ENCODE data around the gene SAMD5.
"Not testable (repeated sequence)": the region's sequence is repeated elsewhere in the genome, so short reads cannot be mapped to it uniquely, and the experiment has no call there.

SAMD5 gene

DNA sequence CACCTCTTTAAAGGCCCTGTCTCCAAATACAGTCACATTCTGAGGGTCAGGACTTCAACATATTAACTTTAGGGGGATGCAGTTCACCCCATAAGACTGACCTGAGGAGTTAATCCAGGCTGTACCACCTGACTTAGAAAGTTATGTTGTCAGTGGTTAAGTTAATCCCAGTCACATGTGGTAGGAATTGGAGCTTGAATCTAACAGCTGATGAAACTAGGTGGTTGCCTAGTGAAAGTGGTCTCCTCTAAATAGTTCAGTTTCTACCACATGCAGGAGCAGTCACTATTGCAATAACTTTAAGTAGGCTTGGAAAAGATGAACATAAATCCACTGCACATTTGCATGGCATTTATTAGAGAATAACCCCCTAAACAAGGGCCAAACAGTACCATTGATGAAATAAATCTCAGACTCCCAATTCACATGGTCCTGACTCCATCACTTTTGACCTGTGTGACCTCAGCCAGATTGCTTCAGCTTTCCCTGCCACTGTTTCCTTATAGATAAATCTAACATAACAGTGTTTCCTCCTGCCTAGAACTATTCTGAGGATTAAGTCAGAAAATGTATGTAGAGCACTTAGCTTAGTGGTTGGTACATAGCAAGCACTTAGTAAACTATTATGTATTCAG lies 20.1 kb downstream of the SAMD5 start:
- DNase-seq = no peak

- no peak for DNase-seq
These were observed 21.9 kb downstream of the SAMD5 start for GRCh38 chr6:147530132-147531060.

GRCh38 chr6:147531321-147531720 lies 22.8 kb downstream of the SAMD5 start:
- DNase-seq = no peak

GRCh38 chr6:147534116-147534860 lies 25.8 kb downstream of the SAMD5 start:
- no peak for DNase-seq

GRCh38 chr6:147538821-147539220 lies 30.3 kb downstream of the SAMD5 start:
- no peak for DNase-seq

DNA sequence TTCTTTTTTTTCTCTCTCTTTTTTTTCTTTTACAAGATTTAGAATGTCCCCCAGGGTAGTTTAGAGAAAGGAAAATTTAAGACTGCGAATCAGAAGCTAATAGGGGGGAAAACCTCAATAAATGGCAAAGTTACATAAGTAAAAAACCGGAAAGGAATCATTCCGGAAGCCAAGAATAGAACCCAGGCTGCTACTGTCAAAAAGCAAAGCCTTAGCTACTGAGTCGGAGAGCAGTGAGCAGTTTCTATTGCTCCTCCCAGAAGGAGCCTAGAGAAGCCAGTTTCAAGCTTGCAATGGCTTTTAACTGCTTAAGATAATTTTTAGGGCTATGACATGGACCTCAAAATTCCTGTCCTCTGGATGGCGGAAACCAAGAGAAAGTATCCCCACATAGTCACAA lies 31.6 kb downstream of the SAMD5 start:
- no peak for DNase-seq

DNA sequence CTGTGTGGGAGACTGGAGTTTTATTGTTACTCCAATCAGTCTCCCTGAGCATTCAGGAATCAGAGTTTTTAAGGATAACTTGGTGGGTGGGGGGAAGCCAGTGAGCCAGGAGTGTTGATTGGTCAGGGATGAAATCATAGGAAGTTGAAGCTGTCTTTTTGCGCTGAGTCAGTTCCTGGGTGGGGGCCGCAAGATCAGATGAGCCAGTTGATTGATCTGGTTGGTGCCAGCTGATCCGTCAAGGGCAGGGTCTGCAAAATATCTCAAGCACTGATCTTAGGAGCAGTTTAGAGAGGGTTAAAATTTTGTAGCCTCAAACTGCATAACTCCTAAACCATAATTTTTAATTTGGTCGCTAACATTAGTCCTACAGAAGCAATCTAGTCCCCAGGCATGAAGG lies 33.9 kb downstream of the SAMD5 start:
- not testable (repeated sequence) for DNase-seq

DNA sequence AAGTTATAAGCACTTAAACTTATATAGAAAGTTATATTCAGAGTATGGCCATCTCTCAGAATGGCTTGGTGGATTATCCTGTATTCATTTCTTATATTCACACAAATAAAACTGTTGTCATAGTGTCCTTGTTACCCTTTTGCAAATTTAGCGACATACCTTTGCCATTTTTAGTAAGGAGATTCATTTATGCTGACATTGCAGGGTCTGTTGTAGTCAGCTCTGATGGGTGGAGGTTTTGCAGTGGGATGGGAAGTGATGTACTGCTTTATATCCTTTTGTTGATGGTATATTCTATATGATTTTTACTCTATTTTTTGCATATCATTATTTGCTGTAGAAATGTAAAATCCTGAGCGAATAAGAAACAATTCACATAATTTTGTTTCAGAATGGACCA lies 35.9 kb downstream of the SAMD5 start:
- DNase-seq = no peak

DNA sequence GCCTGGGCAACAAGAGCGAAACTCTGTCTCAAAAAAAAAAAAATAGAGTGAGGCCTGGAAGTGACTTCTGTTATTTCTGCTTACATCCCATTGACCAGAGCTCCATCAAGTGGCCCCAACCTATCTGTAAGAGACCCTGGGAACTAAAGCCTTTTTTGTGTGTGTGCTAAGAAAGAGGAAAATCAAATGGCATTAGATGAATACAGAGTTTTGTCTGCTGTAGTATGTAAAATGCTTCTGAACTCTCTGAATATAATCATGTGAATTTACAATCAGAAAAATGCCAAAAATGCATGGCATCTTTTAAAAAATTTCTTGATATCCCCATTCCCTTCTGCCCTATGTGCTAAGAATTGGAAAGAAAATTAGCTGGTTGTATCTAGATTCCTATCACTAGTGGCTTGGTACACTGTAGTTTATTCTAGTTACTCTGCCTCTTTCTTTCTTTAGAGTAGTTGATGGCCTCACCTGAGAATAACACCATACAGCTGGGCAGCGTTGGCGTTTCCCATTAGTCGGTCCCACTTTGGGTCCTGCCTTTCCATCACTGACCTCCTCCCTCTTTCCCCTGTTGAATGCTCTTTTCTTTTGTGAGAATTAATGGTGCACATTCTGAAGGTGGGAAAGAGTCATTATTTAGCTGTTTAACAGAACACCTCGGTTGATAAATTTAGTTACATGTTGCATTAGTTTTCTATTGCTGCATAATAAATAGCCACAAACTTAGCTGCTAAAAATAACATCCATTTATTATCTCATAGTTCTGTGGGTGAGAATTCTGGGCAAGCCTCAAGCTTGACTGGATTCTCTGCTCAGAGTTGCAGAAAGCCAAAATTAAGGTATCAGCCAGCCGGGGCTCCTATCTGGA lies 38.2 kb downstream of the SAMD5 start:
- DNase-seq = no peak

- no peak for DNase-seq
These were observed 38.9 kb downstream of the SAMD5 start for GRCh38 chr6:147547369-147547902.

DNA sequence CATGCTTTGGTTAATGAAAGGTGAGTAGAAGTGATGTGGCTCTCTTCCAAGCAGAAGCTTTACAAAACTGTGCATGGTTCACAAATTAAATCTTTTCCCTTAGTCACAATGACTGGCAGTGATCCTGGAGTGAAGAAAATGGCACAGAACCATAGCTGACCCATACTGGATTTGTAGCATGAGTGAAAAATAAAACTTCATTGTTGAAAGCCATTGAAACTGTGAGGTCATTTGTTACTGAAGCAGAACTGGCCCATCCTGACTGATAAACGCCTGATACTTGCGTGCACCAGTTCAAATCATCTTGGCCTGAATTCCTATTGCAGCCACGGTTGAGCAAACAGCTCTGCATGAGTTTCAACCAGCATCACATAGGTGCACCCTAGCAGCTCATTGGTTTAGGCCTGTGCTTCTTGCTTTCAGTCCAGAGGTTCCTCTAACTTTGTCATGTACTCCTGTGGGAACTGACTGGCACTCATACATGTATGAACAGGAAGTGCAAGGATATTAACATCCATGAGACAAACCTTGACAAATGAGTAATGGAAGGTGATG lies 40.5 kb downstream of the SAMD5 start:
- no peak for DNase-seq

DNA sequence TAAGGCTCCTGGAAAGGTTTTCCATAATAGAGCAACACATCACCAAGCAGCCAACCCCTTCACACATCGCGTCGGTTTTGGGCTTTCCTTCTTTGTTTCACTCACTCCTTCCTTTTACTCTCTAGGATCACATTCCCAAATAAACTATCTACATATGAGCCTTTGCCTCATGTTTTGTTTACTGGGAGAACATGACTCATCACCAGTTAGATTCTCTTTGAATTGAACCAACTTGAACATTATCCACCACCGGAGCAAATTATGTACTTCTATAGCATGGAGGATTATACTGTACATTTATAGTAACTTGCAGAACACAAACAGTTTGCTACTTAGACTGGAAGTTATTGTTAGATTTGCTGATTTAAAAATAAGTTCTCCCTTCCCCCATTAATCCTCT lies 41.0 kb downstream of the SAMD5 start:
- DNase-seq = no peak

- DNase-seq = no peak
These were observed 43.5 kb downstream of the SAMD5 start for GRCh38 chr6:147551976-147552375.

DNA sequence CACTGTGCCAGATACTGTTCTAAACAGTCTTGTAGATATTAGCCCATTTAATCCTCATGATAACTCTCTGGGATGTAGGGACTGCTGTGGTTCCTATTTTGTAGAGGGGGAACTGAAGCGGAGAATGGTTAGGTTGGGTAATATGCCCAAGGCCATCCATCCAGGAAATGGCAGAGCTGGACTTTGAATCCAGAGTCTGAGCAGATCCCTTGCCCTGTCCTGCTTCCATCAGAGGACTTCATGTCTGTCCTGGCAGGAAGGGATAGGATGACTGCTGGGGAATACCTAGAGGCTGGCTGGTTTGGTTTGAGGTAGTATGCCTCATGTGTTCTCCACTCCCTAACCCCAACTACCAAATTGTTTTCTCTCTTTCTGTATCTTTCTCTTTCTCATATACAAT lies 44.6 kb downstream of the SAMD5 start:
- DNase-seq = no peak

DNA sequence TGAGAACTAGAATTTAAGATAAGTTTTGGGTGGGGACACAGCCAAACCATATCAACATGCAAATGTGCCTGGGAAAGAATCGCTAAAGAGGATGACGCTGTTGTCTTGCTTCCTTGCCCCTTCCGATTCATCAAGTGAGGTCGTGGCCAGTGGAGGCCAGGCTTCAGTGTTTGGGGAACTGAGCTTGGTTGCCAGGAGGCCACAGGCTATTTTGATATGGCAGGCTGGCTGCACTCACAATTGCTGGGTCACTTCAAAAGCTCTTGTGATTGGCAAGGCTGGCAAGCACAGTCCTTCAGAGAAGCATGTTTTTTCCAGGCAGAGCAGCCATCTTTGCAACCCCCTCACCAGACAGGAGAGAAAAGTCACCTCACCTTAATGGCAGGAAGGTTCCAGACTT lies 45.8 kb downstream of the SAMD5 start:
- no peak for DNase-seq

- DNase-seq = no peak
These were observed 50.5 kb downstream of the SAMD5 start for GRCh38 chr6:147559006-147559405.

- DNase-seq = no peak
These were observed 52.2 kb downstream of the SAMD5 start for GRCh38 chr6:147560670-147561069.

DNA sequence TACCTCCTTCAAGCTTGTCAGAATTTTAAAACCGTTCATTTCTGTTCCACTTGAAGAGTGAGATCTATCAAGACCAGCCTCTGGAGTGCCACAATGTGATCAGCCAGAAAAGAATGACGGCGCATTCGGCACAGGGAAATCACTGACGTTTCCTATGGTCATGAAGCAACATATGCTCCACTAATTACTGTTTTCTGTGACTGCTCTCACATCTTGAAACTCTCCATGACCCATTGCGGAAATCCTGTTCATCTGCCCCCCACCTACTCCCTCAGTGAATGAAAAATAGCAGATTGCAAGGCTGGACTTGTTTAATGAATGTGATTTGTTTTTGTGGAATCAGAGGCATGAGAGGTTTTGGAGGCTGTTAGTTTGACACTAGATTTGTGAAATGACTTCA lies 53.2 kb downstream of the SAMD5 start:
- peak; percentile 3 for DNase-seq

- DNase-seq = no peak
These were observed 55.0 kb downstream of the SAMD5 start for GRCh38 chr6:147563472-147563871.

- no peak for DNase-seq
These were observed 56.1 kb downstream of the SAMD5 start for GRCh38 chr6:147564556-147564955.

DNA sequence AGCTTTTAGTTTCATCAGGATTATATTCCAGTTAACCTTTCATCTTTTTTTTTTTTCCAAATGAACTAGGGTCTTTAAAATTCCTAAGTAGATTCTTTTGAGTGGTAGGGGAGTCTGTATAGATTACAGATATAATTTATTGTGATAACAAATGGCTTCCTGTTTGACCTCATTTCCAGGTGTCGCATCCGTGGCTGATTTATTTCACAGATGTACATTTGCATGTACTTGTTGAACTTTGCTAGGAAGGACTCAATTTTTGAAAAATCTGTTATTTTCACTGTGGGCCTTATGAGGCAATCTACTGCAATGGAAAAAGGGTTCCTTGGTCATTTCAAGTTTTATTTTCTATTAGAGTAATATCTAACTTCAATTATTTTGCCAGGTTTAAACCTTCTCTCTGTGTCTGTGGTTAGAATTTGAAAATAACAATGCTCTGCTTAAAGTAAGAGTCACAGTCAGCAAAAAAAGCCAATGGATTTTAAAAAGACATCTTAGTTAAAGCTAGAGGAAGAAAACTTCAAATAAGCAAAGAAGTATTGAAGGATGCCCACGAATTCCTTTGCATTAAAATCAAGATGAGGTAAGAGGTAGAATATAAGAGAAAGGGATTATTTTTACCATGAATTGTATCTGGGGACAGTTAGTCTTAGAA lies 57.9 kb downstream of the SAMD5 start:
- DNase-seq = no peak

All from NCI-H1105 (cell line).